ENCODE results near the gene DMRTB1. TPM values are rescaled to one million over a fixed set of nuclear protein-coding genes. Genes with fewer than 3 reads are reported as not detected.

Gene DMRTB1
- total RNA-seq, 4 donors from 2014 or later, result not detected

- TF ChIP-seq CTCF (IDR thresholded peaks at IDR 0.05; ENCODE audit: low read depth), result no peak
Observed at GRCh38 chr1:53511933-53512806, 53.0 kb downstream of the DMRTB1 start.

- no peak for TF ChIP-seq CTCF (IDR thresholded peaks at IDR 0.05; ENCODE audit: low read depth)
Observed at GRCh38 chr1:53512807-53513755, 53.9 kb downstream of the DMRTB1 start.

- TF ChIP-seq CTCF (IDR thresholded peaks at IDR 0.05; ENCODE audit: low read depth), result no peak
Observed at GRCh38 chr1:53513846-53514245, 54.6 kb downstream of the DMRTB1 start.

GRCh38 chr1:53514436-53514835, 55.2 kb downstream of the DMRTB1 start:
- TF ChIP-seq CTCF (IDR thresholded peaks at IDR 0.05; ENCODE audit: low read depth), result no peak

- TF ChIP-seq CTCF (IDR thresholded peaks at IDR 0.05; ENCODE audit: low read depth), result no peak
Observed at GRCh38 chr1:53516181-53516580, 57.0 kb downstream of the DMRTB1 start.

Other genes with a start within 250 kb of the DMRTB1 start
- 10 to 100 TPM; 53.9 to 69.4 (median 65.2) TPM for gene CZIB, start 238.8 kb upstream of the DMRTB1 start, total RNA-seq
- gene MAGOH, start 220.9 kb upstream of the DMRTB1 start, total RNA-seq, result 10 to 100 TPM; 27.7 to 47.4 (median 30.3) TPM
- 1 to 10 TPM; 1.4 to 9.8 (median 4.3) TPM for gene LRP8, start 131.3 kb upstream of the DMRTB1 start, total RNA-seq

Data from subcutaneous adipose tissue (tissue), 4 donors.